Measurements from ENCODE around the gene NOTCH2. TPM values are rescaled to one million over a fixed set of nuclear protein-coding genes. Genes with fewer than 3 reads are reported as not detected.

The NOTCH2 gene
- total RNA-seq, 1 experiment from 2014 or later, result 53.7 TPM

DNA sequence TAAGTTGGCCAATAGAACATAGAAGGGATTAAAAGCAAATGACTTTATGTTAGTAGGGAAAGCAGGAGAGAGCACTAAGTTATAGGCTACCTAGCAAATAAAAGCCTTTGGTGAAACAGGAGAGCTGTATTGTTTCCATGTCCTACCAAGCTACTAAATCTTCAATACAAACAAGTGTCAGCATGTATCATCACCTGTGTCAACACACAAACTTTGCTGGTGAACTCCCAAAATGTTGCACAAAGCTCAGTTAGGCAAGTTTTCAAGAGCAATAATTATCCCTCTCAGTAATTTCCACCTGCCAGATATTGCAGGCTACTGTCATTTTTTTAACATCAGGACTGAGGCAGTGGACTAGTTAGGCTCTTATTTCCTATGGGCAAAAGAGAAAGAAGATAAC is 95.4 kb downstream of the NOTCH2 start:
- H3K36me3 Mint-ChIP-seq (ENCODE audit: insufficient read depth in 1 of 3, low read depth in 3 of 3), result no peaks in the 10 kb centered on the region; a peak in 1 of 7 replicates
- Histone ChIP-seq H3K56ac (ENCODE audit: insufficient read length, low read depth, low read length) (no peak overlapping the region), H3K4me2 (ENCODE audit: insufficient read depth, insufficient read length, low read length) (no peak overlapping the region), H3T11ph (ENCODE audit: low read length) (no peak overlapping the region), H3K27ac (ENCODE audit: insufficient read length, low read depth, low read length) (no peak overlapping the region), H3K79me1 (ENCODE audit: insufficient read depth, low read depth, low read length, poor library complexity, severe bottlenecking) (no peaks in the 10 kb centered on the region), H4K91ac (ENCODE audit: insufficient read length, low read depth, low read length) (no peak overlapping the region), H4K8ac (replicated peaks; ENCODE audit: insufficient read length, low read depth, low read length) (no peak overlapping the region), H3K14ac (ENCODE audit: insufficient read depth, low read length) (no peak overlapping the region), H2AK5ac (ENCODE audit: insufficient read length, low read length) (no peak overlapping the region), H4K20me1 (ENCODE audit: control insufficient read depth, insufficient read depth, insufficient read length) (no peaks in the 10 kb centered on the region), H3K4me1 (ENCODE audit: insufficient read depth, low read length) (no peaks in the 10 kb centered on the region), H3K27me3 (ENCODE audit: insufficient read depth, low read length) (no peaks in the 10 kb centered on the region), H2BK20ac (ENCODE audit: low read depth, low read length, poor library complexity, severe bottlenecking) (no peak overlapping the region), H3K23me2 (ENCODE audit: insufficient read length, low read depth, low read length, poor library complexity, severe bottlenecking) (no peaks in the 10 kb centered on the region), H4K5ac (ENCODE audit: insufficient read length, low read depth, low read length) (no peak overlapping the region), H2BK120ac (ENCODE audit: low read depth, low read length, poor library complexity, severe bottlenecking) (no peak overlapping the region), H2BK5ac (ENCODE audit: insufficient read length, low read length) (no peak overlapping the region), H3K79me2 (ENCODE audit: insufficient read depth, low read length) (no peaks in the 10 kb centered on the region), H3K23ac (ENCODE audit: insufficient read length, low read depth, low read length) (no peak overlapping the region), H3K9ac (ENCODE audit: extremely low read depth, insufficient read length, low read length) (no peak overlapping the region), H3K18ac (ENCODE audit: insufficient read length, low read depth, low read length) (no peak overlapping the region), H2BK15ac (ENCODE audit: low read depth, low read length) (no peak overlapping the region), H3K9me3 (ENCODE audit: control insufficient read depth, low read depth, low read length) (no peaks in the 10 kb centered on the region), H3K4ac (ENCODE audit: low read depth, low read length) (no peak overlapping the region), H2AFZ (ENCODE audit: low read length) (no peak overlapping the region), H2BK12ac (ENCODE audit: insufficient read length, low read depth, low read length) (no peak overlapping the region)
- H3K27ac Mint-ChIP-seq, result no peak overlapping the region
- TF ChIP-seq, protein P1, sequence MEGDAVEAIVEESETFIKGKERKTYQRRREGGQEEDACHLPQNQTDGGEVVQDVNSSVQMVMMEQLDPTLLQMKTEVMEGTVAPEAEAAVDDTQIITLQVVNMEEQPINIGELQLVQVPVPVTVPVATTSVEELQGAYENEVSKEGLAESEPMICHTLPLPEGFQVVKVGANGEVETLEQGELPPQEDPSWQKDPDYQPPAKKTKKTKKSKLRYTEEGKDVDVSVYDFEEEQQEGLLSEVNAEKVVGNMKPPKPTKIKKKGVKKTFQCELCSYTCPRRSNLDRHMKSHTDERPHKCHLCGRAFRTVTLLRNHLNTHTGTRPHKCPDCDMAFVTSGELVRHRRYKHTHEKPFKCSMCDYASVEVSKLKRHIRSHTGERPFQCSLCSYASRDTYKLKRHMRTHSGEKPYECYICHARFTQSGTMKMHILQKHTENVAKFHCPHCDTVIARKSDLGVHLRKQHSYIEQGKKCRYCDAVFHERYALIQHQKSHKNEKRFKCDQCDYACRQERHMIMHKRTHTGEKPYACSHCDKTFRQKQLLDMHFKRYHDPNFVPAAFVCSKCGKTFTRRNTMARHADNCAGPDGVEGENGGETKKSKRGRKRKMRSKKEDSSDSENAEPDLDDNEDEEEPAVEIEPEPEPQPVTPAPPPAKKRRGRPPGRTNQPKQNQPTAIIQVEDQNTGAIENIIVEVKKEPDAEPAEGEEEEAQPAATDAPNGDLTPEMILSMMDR (conservative IDR thresholded peaks at IDR 0.05), result no peak
- no peaks in the 10 kb centered on the region for H3K27me3 Mint-ChIP-seq (ENCODE audit: low read depth)
- H3K4me3 Mint-ChIP-seq, result no peak overlapping the region
- H3K9me3 Mint-ChIP-seq, result no peaks in the 10 kb centered on the region
- no peak for DNase-seq
- no peaks in the 10 kb centered on the region for H3K4me1 Mint-ChIP-seq
